ENCODE data around the gene SEC24C. TPM values are rescaled to one million over a fixed set of nuclear protein-coding genes. Genes with fewer than 3 reads are reported as not detected.

SEC24C gene
- total RNA-seq, 2 experiments from 2014 or later: 74.6 to 74.9 TPM

DNA sequence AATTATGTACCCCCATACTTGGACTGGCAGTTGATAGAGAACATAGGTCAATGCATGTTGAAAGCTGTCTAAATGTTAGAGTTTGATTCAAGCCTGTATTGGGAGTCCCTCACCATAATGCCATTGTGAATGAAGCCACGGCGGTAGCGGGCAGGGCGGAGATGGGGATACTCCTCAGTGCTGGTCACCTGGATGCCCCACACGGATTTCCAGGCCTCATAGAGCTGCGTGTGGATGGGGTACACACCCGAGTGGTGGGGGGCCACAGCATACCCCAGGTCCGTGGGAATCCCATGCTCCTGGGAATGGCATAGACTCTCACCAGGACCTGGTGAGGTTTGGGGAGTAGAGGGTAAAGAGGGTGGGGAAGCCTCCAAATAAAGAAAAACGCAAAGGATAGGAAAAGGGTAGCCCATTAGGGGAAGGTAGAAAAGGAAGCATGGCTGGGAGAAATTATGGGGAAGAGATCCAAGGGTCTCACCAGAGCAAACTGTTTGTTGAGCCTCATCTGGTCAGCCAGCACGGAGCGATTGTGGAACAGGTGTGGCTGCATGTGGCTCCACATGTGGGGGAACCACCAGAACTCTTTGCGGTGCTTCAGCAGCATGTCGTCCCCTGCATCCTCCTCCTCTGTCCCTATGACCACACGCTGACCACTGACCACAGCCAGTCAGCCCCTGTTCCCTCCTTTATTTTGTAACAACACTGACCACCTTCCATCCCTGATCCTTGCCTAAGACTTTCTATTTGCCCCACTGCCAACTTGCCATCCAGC is 62.2 kb downstream of the SEC24C start:
- Mint-ChIP-seq H3K27me3 (no peaks in the 10 kb centered on the region), H3K4me3 (peak overlapping the region; percentile 1), H3K4me1 (peaks cover 54% of the 10 kb centered on the region), H3K27ac (peak overlapping the region; percentile 10), H3K36me3 (peaks cover 47% of the 10 kb centered on the region), H3K9me3 (no peaks in the 10 kb centered on the region)
- no peak for DNase-seq

GRCh38 chr10:73807471-73807870 is 63.3 kb downstream of the SEC24C start:
- Mint-ChIP-seq H3K27me3 (no peaks in the 10 kb centered on the region), H3K4me1 (peaks cover 54% of the 10 kb centered on the region), H3K4me3 (no peak overlapping the region), H3K9me3 (no peaks in the 10 kb centered on the region), H3K36me3 (peaks cover 44% of the 10 kb centered on the region), H3K27ac (no peak overlapping the region)
- DNase-seq: no peak

- no peaks in the 10 kb centered on the region for H3K27me3 Mint-ChIP-seq
- no peaks in the 10 kb centered on the region for H3K9me3 Mint-ChIP-seq
- H3K27ac Mint-ChIP-seq: no peak overlapping the region
- no peak for DNase-seq
- H3K4me3 Mint-ChIP-seq: peak overlapping the region; percentile 7
- peaks cover 38% of the 10 kb centered on the region for H3K36me3 Mint-ChIP-seq
- peaks cover 48% of the 10 kb centered on the region for H3K4me1 Mint-ChIP-seq
These were observed 64.0 kb downstream of the SEC24C start for GRCh38 chr10:73808021-73808815.

DNA sequence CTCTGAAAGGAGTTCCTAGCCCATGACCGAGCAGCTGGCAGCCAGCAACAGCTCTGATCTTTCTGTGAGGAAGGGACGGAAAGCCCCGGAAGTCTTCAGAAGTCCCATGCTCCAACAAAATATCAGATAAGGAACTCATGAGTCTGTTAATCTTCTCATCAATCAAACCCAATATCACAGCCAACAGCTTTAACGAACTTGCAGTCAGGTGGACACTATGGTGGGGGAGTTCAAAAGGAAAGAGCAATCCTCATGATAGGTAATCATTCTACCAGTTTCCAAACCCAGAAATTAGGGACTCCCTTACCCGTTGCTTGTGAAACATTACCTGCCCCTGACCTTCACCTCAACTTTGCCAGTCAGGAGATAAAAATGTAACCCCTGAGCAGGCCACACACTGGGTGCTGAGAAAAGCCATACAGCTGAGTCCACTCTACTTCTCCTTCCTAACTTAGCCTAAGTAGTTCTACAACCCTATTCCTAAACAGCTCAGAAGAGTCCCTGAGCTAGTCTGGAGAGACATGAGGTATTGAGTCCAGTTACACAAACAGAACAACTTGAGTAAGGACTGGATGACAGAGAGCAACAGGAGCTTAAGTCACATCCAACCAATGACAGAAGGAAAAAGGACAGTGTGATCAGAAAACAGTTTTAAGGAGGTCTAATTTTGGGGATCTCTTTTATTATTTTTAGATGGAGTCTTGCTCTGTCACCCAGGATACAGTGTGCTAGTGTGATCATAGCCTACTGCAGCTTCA is 65.1 kb downstream of the SEC24C start:
- H3K36me3 Mint-ChIP-seq: peaks cover 31% of the 10 kb centered on the region
- H3K4me3 Mint-ChIP-seq: peak overlapping the region; percentile 93

GRCh38 chr10:73810358-73810734 is 66.2 kb downstream of the SEC24C start:
- Mint-ChIP-seq H3K27me3 (no peaks in the 10 kb centered on the region), H3K9me3 (no peaks in the 10 kb centered on the region), H3K4me3 (peak overlapping the region; percentile 93), H3K4me1 (peaks cover 38% of the 10 kb centered on the region), H3K27ac (peak overlapping the region; percentile 99), H3K36me3 (peaks cover 29% of the 10 kb centered on the region)
- DNase-seq: no peak

More for the DNA sequence above, 65.1 kb downstream of the SEC24C start:
- Mint-ChIP-seq H3K27ac (peak overlapping the region; percentile 99), H3K4me1 (peaks cover 40% of the 10 kb centered on the region), H3K27me3 (no peaks in the 10 kb centered on the region), H3K9me3 (no peaks in the 10 kb centered on the region)
- no peak for DNase-seq

DNA sequence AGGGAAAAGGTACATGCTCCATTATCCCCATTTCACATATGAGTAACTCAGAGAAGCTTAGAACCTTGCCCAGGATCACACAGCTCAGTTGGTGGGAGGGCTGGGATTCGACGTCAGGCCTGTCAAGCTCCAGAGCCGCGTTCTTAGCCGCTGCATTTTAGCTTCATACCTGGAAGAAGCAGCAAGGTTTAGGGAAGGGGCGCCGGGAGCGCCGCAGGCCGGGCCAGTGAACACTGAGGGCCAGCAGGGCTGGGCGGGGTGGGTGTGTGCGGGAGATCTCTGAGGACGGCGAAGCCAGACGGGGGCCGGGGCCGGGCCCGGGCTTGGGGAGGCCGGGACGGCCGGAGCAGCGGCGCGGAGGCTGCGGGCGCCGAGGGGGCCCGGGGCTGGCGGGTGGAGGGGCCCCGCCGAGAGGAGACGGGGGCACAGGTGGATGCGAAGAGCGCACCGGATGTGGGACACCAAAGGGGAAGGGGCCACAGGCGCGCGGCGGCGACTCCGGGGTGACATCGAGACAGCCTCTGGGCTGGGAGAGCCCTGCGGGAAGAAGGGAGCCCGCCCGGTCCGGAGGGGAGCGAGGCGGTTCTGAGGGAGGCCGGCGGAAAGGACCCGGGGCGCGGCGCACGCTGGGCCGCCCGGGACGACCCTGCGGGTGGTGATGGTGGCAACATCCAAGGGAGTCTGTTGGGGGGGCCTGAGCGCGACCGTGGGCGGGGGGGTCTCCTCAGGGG is 66.7 kb downstream of the SEC24C start:
- peak; percentile 67 for DNase-seq
- Mint-ChIP-seq H3K9me3 (no peaks in the 10 kb centered on the region), H3K4me1 (peaks cover 37% of the 10 kb centered on the region), H3K27ac (peak overlapping the region; percentile 99), H3K36me3 (peaks cover 29% of the 10 kb centered on the region), H3K4me3 (peak overlapping the region; percentile 93), H3K27me3 (no peaks in the 10 kb centered on the region)

- H3K9me3 Mint-ChIP-seq: no peaks in the 10 kb centered on the region
- no peak overlapping the region for H3K4me3 Mint-ChIP-seq
- H3K27ac Mint-ChIP-seq: peak overlapping the region; percentile 13
- H3K27me3 Mint-ChIP-seq: no peaks in the 10 kb centered on the region
- H3K36me3 Mint-ChIP-seq: peaks cover 21% of the 10 kb centered on the region
- DNase-seq: no peak
- peaks cover 25% of the 10 kb centered on the region for H3K4me1 Mint-ChIP-seq
These were observed 68.5 kb downstream of the SEC24C start for GRCh38 chr10:73812657-73813056.

DNA sequence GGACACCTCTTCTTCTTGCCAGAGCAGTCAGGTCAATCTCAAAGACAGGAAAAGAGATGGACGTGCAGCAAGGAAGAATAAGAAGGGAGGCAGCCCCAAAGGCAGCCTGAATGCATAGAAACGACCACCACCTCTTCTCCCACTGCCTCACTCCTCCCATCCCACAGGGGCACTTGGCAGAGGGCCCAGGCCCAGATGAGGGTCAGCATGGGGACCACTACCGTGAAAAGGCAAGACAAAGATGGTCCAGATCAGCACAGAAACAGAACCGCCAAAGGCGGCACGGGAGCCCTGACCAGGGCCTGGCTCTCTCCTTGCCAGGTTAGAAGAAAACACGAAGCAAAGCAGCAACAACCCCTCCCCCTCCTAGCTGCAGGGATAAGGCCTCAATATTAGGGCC is 69.2 kb downstream of the SEC24C start:
- H3K27ac Mint-ChIP-seq: no peak overlapping the region
- no peaks in the 10 kb centered on the region for H3K9me3 Mint-ChIP-seq
- H3K4me3 Mint-ChIP-seq: no peak overlapping the region
- H3K27me3 Mint-ChIP-seq: no peaks in the 10 kb centered on the region
- H3K36me3 Mint-ChIP-seq: peaks cover 21% of the 10 kb centered on the region
- peaks cover 19% of the 10 kb centered on the region for H3K4me1 Mint-ChIP-seq
- no peak for DNase-seq

GRCh38 chr10:73814276-73814895 is 70.2 kb downstream of the SEC24C start:
- H3K27ac Mint-ChIP-seq: no peak overlapping the region
- H3K36me3 Mint-ChIP-seq: peaks cover 15% of the 10 kb centered on the region
- H3K4me3 Mint-ChIP-seq: no peak overlapping the region

DNA sequence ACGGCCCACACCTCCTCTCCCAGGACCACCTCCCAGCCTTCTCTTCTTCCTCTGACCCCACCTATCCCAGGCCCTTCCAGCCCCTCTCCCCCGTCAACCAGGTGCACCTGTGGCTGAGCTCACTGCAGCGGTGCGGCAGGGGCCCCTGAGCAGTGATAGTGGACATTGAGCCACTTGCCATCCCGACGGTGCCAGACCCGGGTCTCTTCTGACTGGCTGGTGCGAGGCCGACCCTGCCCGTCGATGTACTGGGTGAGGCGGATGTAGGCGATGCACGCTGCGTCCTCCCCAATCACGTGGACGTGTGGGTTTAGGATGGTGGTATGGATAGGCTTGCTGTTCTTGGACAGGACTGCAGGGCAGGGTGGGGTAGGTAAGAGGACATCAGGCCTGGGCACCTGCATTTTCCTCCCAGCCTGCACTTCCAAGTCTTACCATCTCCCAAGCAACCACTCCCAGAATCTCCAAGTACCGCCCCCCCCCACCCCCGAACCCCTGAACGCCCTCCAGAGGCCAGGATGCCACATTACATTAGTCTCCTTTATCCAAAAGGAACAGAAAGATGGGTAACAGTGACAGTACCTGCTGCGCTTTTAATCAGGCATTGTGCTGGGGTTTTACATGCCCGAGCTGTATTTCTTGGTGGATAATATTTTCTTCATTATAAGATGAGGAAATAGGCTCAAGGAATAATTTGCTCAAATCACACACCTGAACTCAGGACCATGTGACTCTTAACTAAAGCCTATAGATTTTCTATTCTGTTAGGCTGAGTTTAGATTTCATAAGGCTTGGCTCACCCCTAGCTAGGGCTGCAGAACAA is 70.9 kb downstream of the SEC24C start:
- no peak overlapping the region for H3K4me3 Mint-ChIP-seq
- no peaks in the 10 kb centered on the region for H3K9me3 Mint-ChIP-seq
- peaks cover 4% of the 10 kb centered on the region for H3K4me1 Mint-ChIP-seq
- no peak for DNase-seq
- no peak overlapping the region for H3K27ac Mint-ChIP-seq
- no peaks in the 10 kb centered on the region for H3K27me3 Mint-ChIP-seq
- peaks cover 9% of the 10 kb centered on the region for H3K36me3 Mint-ChIP-seq

More at GRCh38 chr10:73814276-73814895, 70.2 kb downstream of the SEC24C start:
- DNase-seq: no peak
- no peaks in the 10 kb centered on the region for H3K9me3 Mint-ChIP-seq
- H3K27me3 Mint-ChIP-seq: no peaks in the 10 kb centered on the region
- H3K4me1 Mint-ChIP-seq: peaks cover 9% of the 10 kb centered on the region

- Mint-ChIP-seq H3K27me3 (no peaks in the 10 kb centered on the region), H3K27ac (no peak overlapping the region), H3K36me3 (peaks cover 4% of the 10 kb centered on the region), H3K4me1 (no peaks in the 10 kb centered on the region), H3K9me3 (no peaks in the 10 kb centered on the region), H3K4me3 (no peak overlapping the region)
- DNase-seq: no peak
These were observed 71.5 kb downstream of the SEC24C start for GRCh38 chr10:73815719-73816030.

- Mint-ChIP-seq H3K4me1 (no peaks in the 10 kb centered on the region), H3K36me3 (peaks cover 4% of the 10 kb centered on the region), H3K27ac (peak overlapping the region; percentile 22), H3K27me3 (no peaks in the 10 kb centered on the region), H3K9me3 (no peaks in the 10 kb centered on the region), H3K4me3 (no peak overlapping the region)
- DNase-seq: no peak
These were observed 73.0 kb downstream of the SEC24C start for GRCh38 chr10:73816917-73817729.

DNA sequence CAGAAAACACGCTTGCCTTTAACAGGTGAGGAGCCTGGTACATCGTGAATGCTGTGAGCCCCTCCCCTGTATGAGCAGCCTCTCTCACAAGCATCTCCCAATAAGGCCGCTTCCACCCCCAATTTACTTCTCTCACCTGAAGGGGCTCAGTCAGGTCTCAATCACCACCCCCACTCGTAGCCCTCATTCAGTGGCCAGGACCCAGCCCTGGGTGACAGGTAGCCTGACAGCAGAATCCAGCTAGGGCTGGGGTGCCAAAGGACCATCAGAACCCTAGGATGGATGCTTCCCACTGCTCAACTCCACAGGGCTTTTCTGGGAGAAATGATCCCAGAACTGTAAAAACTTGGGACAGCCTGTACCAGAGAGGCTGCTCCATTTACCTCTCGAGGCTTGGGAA is 73.7 kb downstream of the SEC24C start:
- H3K27ac Mint-ChIP-seq: no peak overlapping the region
- no peak for DNase-seq
- H3K9me3 Mint-ChIP-seq: no peaks in the 10 kb centered on the region
- no peak overlapping the region for H3K4me3 Mint-ChIP-seq
- H3K36me3 Mint-ChIP-seq: peaks cover 4% of the 10 kb centered on the region
- no peaks in the 10 kb centered on the region for H3K27me3 Mint-ChIP-seq
- no peaks in the 10 kb centered on the region for H3K4me1 Mint-ChIP-seq

Data from activated naive CD8-positive, alpha-beta T cell treated with anti-CD3 and anti-CD28 coated beads for 36 hours (primary cell).